ENCODE results near the gene RALGAPA2.

Gene RALGAPA2

GRCh38 chr20:20491784-20492264 is 220.6 kb downstream of the RALGAPA2 start:
- TF ChIP-seq, protein P1, sequence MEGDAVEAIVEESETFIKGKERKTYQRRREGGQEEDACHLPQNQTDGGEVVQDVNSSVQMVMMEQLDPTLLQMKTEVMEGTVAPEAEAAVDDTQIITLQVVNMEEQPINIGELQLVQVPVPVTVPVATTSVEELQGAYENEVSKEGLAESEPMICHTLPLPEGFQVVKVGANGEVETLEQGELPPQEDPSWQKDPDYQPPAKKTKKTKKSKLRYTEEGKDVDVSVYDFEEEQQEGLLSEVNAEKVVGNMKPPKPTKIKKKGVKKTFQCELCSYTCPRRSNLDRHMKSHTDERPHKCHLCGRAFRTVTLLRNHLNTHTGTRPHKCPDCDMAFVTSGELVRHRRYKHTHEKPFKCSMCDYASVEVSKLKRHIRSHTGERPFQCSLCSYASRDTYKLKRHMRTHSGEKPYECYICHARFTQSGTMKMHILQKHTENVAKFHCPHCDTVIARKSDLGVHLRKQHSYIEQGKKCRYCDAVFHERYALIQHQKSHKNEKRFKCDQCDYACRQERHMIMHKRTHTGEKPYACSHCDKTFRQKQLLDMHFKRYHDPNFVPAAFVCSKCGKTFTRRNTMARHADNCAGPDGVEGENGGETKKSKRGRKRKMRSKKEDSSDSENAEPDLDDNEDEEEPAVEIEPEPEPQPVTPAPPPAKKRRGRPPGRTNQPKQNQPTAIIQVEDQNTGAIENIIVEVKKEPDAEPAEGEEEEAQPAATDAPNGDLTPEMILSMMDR (IDR thresholded peaks at IDR 0.05): no peak
- no peak for TF ChIP-seq ZFX (IDR thresholded peaks at IDR 0.05; ENCODE audit: borderline replicate concordance)
- H3K27ac ChIP-seq: no peak overlapping the region

GRCh38 chr20:20491110-20491783 is 221.2 kb downstream of the RALGAPA2 start:
- TF ChIP-seq, protein P1 (IDR thresholded peaks at IDR 0.05): no peak
- TF ChIP-seq ZFX (IDR thresholded peaks at IDR 0.05; ENCODE audit: borderline replicate concordance): no peak
- no peak overlapping the region for H3K27ac ChIP-seq

DNA sequence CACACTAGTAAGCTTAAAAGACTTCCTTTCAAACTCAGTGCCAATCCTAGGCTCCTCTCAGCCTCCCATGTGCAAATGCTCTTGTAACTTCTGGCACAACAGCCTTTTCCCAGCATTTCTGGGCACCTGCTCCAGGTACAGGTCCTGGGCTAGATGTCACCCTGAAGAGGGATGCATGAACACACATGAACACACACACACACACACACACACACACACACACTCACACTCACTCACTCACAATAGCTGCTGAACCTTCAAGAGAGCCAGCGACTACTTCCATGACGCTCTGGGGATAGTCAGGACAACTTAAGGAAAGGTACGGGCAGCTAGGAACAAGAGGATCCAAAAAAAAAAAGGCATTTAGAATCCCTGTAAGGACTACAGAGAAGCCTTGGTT is 221.8 kb downstream of the RALGAPA2 start:
- no peak overlapping the region for H3K27ac ChIP-seq
- TF ChIP-seq ZFX (IDR thresholded peaks at IDR 0.05; ENCODE audit: borderline replicate concordance): no peak
- TF ChIP-seq, protein P1 (IDR thresholded peaks at IDR 0.05): no peak

DNA sequence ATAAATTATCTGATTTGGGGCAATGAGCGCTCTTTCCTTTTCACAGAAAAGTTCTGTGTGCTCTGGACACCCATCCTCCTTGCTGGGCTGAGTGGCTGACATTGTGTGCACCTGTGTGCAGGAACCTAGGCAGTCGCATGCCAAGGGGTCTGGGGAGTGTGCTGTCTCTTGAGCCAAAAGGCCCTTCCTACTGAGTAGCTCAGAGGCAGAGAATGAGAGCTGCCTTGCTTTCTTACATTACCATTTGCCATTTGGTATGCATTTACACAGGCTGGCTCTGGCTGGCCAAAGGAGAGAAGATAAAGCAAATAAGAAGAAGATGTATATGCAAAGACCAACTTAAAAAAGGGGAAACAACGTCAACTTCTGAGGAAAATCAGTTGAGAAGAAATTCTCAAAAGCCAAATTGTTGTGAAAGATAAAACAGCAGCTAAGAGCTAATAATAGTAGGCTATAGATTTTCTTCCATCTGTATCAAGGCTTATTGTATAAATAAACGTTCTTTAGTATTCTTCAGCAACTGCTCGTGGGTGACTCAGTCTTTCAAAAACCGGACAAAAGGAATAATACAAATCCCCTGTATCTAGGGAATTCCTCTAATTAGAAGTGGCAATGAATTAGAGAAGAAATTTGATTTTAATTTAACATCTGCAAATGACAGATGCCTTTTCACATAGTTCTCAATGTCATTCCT is 222.6 kb downstream of the RALGAPA2 start:
- no peak for TF ChIP-seq ZFX (IDR thresholded peaks at IDR 0.05; ENCODE audit: borderline replicate concordance)
- TF ChIP-seq, protein P1 (IDR thresholded peaks at IDR 0.05): no peak
- no peak overlapping the region for H3K27ac ChIP-seq

DNA sequence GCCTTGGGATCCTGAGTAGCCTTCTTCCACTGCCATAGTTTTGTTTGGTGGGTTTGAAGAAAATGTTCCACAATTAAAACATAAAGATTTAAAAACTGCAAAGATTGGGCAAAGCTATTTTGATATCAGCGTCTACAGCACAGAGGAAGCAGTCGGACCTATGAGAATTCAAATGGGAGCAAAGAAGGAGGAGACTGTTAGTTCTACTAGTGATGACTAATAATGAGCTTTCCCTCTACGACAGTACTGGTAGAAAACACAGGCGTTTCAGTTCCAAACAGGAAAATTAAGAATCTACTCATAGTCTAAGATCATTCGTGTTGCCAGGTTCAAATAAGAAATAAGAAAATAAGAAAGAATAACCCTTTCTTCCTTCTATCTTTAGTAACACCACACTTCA is 223.4 kb downstream of the RALGAPA2 start:
- no peak overlapping the region for H3K27ac ChIP-seq

GRCh38 chr20:20488388-20488787 is 224.1 kb downstream of the RALGAPA2 start:
- H3K27ac ChIP-seq: no peak overlapping the region
- TF ChIP-seq, protein P1 (IDR thresholded peaks at IDR 0.05): no peak
- no peak for TF ChIP-seq ZFX (IDR thresholded peaks at IDR 0.05; ENCODE audit: borderline replicate concordance)

More for the DNA sequence above, 223.4 kb downstream of the RALGAPA2 start:
- no peak for TF ChIP-seq ZFX (IDR thresholded peaks at IDR 0.05; ENCODE audit: borderline replicate concordance)
- TF ChIP-seq, protein P1 (IDR thresholded peaks at IDR 0.05): no peak

DNA sequence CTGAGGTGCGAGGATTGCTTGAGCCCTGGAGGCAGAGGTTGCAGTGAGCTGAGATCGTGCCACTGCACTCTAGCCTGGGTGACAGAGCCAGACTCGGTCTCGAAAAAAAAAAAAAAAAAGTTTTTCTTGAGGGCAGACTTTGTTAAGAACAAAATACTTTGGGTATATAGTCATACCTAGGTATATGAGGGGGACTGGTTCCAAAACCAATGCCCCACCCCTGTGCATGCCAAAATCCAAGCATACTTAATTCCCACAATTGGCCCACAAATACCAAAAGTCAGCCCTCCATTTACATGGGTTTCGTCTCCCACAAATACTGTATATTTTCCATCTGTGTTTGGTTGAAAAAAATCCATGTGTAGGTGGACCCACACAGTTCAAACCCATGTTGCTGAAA is 224.6 kb downstream of the RALGAPA2 start:
- TF ChIP-seq, protein P1 (IDR thresholded peaks at IDR 0.05): no peak
- no peak for TF ChIP-seq ZFX (IDR thresholded peaks at IDR 0.05; ENCODE audit: borderline replicate concordance)

More for the DNA sequence above, 224.6 kb downstream of the RALGAPA2 start:
- H3K27ac ChIP-seq: no peak overlapping the region
